Lung (tissue), 12 donors: ENCODE results near the gene RIPK4. TPM values are rescaled to one million over a fixed set of nuclear protein-coding genes. Genes with fewer than 3 reads are reported as not detected.

Experiments used
- ATAC-seq: fragments of 200-7000 bp; cut with Tn5 transposase; one replicate; pipeline ENCODE4 v1.9.1; 2020; ENCODE audit warnings: moderate number of reproducible peaks; ENCODE audit not compliant: insufficient read depth, low FRiP score
- DNase-seq, 3 donors: peaks; one replicate each; pipeline ENCODE4 v3.0.0-alpha.2; 2013 to 2017
- H3K27ac ChIP-seq, 2 donors: one replicate each; pipeline ENCODE4 v1.5.1; 2013; ENCODE audit warnings: mild to moderate bottlenecking in 2 of 2, moderate library complexity in 2 of 2, control low read depth in 1 of 2, inconsistent platforms in 1 of 2, low read depth in 1 of 2, low read length in 1 of 2
- H3K27me3 ChIP-seq, 3 donors: one replicate each; pipeline ENCODE4 v1.5.1; 2013; ENCODE audit warnings: low read length in 2 of 3; ENCODE audit not compliant: control insufficient read depth in 3 of 3, insufficient read depth in 3 of 3
- H3K36me3 ChIP-seq, 4 donors: one replicate each; pipeline ENCODE4 v1.5.1; 2013; ENCODE audit warnings: low read length in 4 of 4, mild to moderate bottlenecking in 1 of 4, moderate library complexity in 1 of 4; ENCODE audit not compliant: control insufficient read depth in 4 of 4, insufficient read depth in 4 of 4
- H3K4me1 ChIP-seq, 5 donors: one replicate each; pipeline ENCODE4 v1.5.1; 2013; ENCODE audit warnings: low read length in 5 of 5, mild to moderate bottlenecking in 2 of 5, moderate library complexity in 1 of 5; ENCODE audit not compliant: control insufficient read depth in 5 of 5, insufficient read depth in 5 of 5
- H3K4me3 ChIP-seq: one replicate; pipeline ENCODE4 v1.5.1; 2013; ENCODE audit warnings: mild to moderate bottlenecking, control low read depth, moderate library complexity
- H3K9ac ChIP-seq, 2 donors: one replicate each; pipeline ENCODE4 v1.5.1; 2013; ENCODE audit warnings: low read length in 2 of 2, control low read depth in 1 of 2; ENCODE audit not compliant: insufficient read depth in 1 of 2
- H3K9me3 ChIP-seq, 4 donors: one replicate each; pipeline ENCODE4 v1.5.1; 2013; ENCODE audit warnings: low read length in 3 of 4, mild to moderate bottlenecking in 1 of 4, moderate library complexity in 1 of 4; ENCODE audit not compliant: control insufficient read depth in 4 of 4, insufficient read depth in 3 of 4
- CTCF ChIP-seq: IDR thresholded peaks from 2 replicates; pipeline ENCODE4 v1.5.1; 2012; ENCODE audit warnings: mild to moderate bottlenecking; ENCODE audit errors: control extremely low read depth, extremely low read depth
- WGBS, 2 donors: extraction: QIAGEN DNeasy Blood & Tissue Kit; methylation state at CpG; one replicate each; pipeline ENCODE4 v1.1.7; 2013; 5-methylcytosine and 5-hydroxymethylcytosine counted together
- polyA plus RNA-seq, 2 donors: library from polyadenylated mRNA; stranded (reverse); fragments of 200-250 nt; gene quantifications; one replicate each; pipeline ENCODE4 v1.2.1, GENCODE V29; 2013
- total RNA-seq, 2 donors: library from RNA; depleted of rRNA in 1 of 2; stranded (reverse); fragments of >200 nt in 1 of 2; gene quantifications; one replicate each; pipeline ENCODE4 v1.2.1, GENCODE V29; 2014 to 2021
- donor health status: control.
- donor health status: control.
- donor health status: Bipolar disorder and iron deficiency.
- donor health status: healthy.
- donor health status: DM: yes; HTN: yes; CAD: no.

RIPK4 gene
- total and polyA plus RNA-seq, 4 donors = 5.0 to 21.6 (median 9.1) TPM

GRCh38 chr21:41804381-41804780 is 37.5 kb upstream of the RIPK4 start:
- Histone ChIP-seq H3K27ac (no peak overlapping the region), H3K4me3 (no peak overlapping the region), H3K4me1 (no peaks in the 10 kb centered on the region), H3K27me3 (no peaks in the 10 kb centered on the region), H3K9me3 (no peaks in the 10 kb centered on the region), H3K9ac (no peak overlapping the region), H3K36me3 (peaks cover 0 to 27% (median 1%) of the 10 kb centered on the region in 4 donors)
- TF ChIP-seq CTCF = no peak
- no peak for ATAC-seq
- no peak for DNase-seq
- 99% methylated on average over 10 of the region's 10 CpGs for WGBS, 2 donors

GRCh38 chr21:41803316-41803715 is 36.5 kb upstream of the RIPK4 start:
- no peak for TF ChIP-seq CTCF
- no peak for ATAC-seq
- H3K9ac ChIP-seq = no peak overlapping the region
- DNase-seq = no peak
- H3K4me3 ChIP-seq = no peak overlapping the region
- no peaks in the 10 kb centered on the region for H3K4me1 ChIP-seq
- H3K27me3 ChIP-seq = no peaks in the 10 kb centered on the region
- WGBS, 2 donors = 79 to 84% methylated on average over 9 to 13 of the region's 13 CpGs
- H3K36me3 ChIP-seq = peaks cover 0 to 26% (median 1%) of the 10 kb centered on the region in 4 donors
- H3K27ac ChIP-seq = no peak overlapping the region
- H3K9me3 ChIP-seq = no peaks in the 10 kb centered on the region

GRCh38 chr21:41802684-41803083 is 35.8 kb upstream of the RIPK4 start:
- no peak overlapping the region for H3K27ac ChIP-seq
- H3K36me3 ChIP-seq = peaks cover 0 to 26% (median 1%) of the 10 kb centered on the region in 4 donors
- no peak for TF ChIP-seq CTCF
- H3K4me1 ChIP-seq = no peaks in the 10 kb centered on the region
- no peak overlapping the region for H3K4me3 ChIP-seq
- no peak overlapping the region for H3K9ac ChIP-seq
- H3K27me3 ChIP-seq = no peaks in the 10 kb centered on the region
- H3K9me3 ChIP-seq = no peaks in the 10 kb centered on the region
- 73 to 82% methylated on average over 19 of the region's 19 CpGs for WGBS, 2 donors
- ATAC-seq = no peak
- DNase-seq = peak; percentile 42 to 61 (median 45)

GRCh38 chr21:41802198-41802584 is 35.3 kb upstream of the RIPK4 start:
- H3K9ac ChIP-seq = no peak overlapping the region
- peaks cover 0 to 26% (median 1%) of the 10 kb centered on the region in 4 donors for H3K36me3 ChIP-seq
- no peak overlapping the region for H3K27ac ChIP-seq
- DNase-seq = no peak
- no peaks in the 10 kb centered on the region for H3K27me3 ChIP-seq
- H3K4me3 ChIP-seq = no peak overlapping the region
- no peak for TF ChIP-seq CTCF
- no peaks in the 10 kb centered on the region for H3K4me1 ChIP-seq
- no peaks in the 10 kb centered on the region for H3K9me3 ChIP-seq
- WGBS, 2 donors = 71 to 76% methylated on average over 5 of the region's 5 CpGs
- no peak for ATAC-seq
